Activated CD4-positive, alpha-beta T cell treated with anti-CD3 and anti-CD28 coated beads, Interleukin-2, Interleukin-6, amounts not matched to agents 100 ng/mL and 50 ng/mL, durations not matched to agents 16 hours and 8 hours (primary cell): Measurements from ENCODE around the gene KIAA0825.
"Not testable (repeated sequence)": the region's sequence is repeated elsewhere in the genome, so short reads cannot be mapped to it uniquely, and the experiment has no call there.

Experiments used
- DNase-seq: peaks from one replicate; pipeline ENCODE4 v3.0.0-alpha.2; 2020

Gene KIAA0825

GRCh38 chr5:94240134-94240533 lies 378.3 kb downstream of the KIAA0825 start:
- DNase-seq: no peak

- DNase-seq: no peak
Measured at GRCh38 chr5:94239266-94239665, 379.1 kb downstream of the KIAA0825 start.

GRCh38 chr5:94234987-94235386 lies 383.4 kb downstream of the KIAA0825 start:
- DNase-seq: no peak

GRCh38 chr5:94228791-94229190 lies 389.6 kb downstream of the KIAA0825 start:
- no peak for DNase-seq

GRCh38 chr5:94223235-94223634 lies 395.2 kb downstream of the KIAA0825 start:
- DNase-seq: peak; percentile 20

GRCh38 chr5:94218374-94218773 lies 400.0 kb downstream of the KIAA0825 start:
- no peak for DNase-seq

- no peak for DNase-seq
Measured at GRCh38 chr5:94217745-94218144, 400.7 kb downstream of the KIAA0825 start.

- DNase-seq: no peak
Measured at GRCh38 chr5:94217216-94217615, 401.2 kb downstream of the KIAA0825 start.

GRCh38 chr5:94212476-94212875 lies 405.9 kb downstream of the KIAA0825 start:
- no peak for DNase-seq

GRCh38 chr5:94209774-94210355 lies 408.5 kb downstream of the KIAA0825 start:
- DNase-seq: no peak

- no peak for DNase-seq
Measured at GRCh38 chr5:94209272-94209671, 409.1 kb downstream of the KIAA0825 start.

GRCh38 chr5:94199566-94199965 lies 418.8 kb downstream of the KIAA0825 start:
- no peak for DNase-seq

GRCh38 chr5:94197970-94198369 lies 420.4 kb downstream of the KIAA0825 start:
- DNase-seq: no peak

- DNase-seq: no peak
Measured at GRCh38 chr5:94196953-94197352, 421.5 kb downstream of the KIAA0825 start.

GRCh38 chr5:94192658-94193391 lies 425.6 kb downstream of the KIAA0825 start:
- DNase-seq: no peak

- DNase-seq: no peak
Measured at GRCh38 chr5:94191604-94192003, 426.8 kb downstream of the KIAA0825 start.

GRCh38 chr5:94188725-94189124 lies 429.7 kb downstream of the KIAA0825 start:
- no peak for DNase-seq

GRCh38 chr5:94184870-94185269 lies 433.5 kb downstream of the KIAA0825 start:
- DNase-seq: no peak

- peak; percentile 2 for DNase-seq
Measured at GRCh38 chr5:94181895-94182294, 436.5 kb downstream of the KIAA0825 start.

- DNase-seq: no peak
Measured at GRCh38 chr5:94180761-94181160, 437.6 kb downstream of the KIAA0825 start.

GRCh38 chr5:94175912-94176311 lies 442.5 kb downstream of the KIAA0825 start:
- no peak for DNase-seq

GRCh38 chr5:94174748-94175411 lies 443.5 kb downstream of the KIAA0825 start:
- no peak for DNase-seq

GRCh38 chr5:94173100-94173499 lies 445.3 kb downstream of the KIAA0825 start:
- DNase-seq: no peak

- DNase-seq: not testable (repeated sequence)
Measured at GRCh38 chr5:94171070-94171469, 447.3 kb downstream of the KIAA0825 start.
